IPS DF 4.7 (cell line): ENCODE measurements around the gene MACROH2A2.
A peak's percentile ranks its signal among the peaks of the same experiment; 100 is the strongest.
"Not testable (repeated sequence)": the region's sequence is repeated elsewhere in the genome, so short reads cannot be mapped to it uniquely, and the experiment has no call there.

ENCODE experiments used
- DNase-seq: peaks from one replicate; pipeline ENCODE4 v3.0.0-alpha.2; 2013; ENCODE audit warnings: low spot score; ENCODE audit errors: extremely low read depth

MACROH2A2 gene

DNA sequence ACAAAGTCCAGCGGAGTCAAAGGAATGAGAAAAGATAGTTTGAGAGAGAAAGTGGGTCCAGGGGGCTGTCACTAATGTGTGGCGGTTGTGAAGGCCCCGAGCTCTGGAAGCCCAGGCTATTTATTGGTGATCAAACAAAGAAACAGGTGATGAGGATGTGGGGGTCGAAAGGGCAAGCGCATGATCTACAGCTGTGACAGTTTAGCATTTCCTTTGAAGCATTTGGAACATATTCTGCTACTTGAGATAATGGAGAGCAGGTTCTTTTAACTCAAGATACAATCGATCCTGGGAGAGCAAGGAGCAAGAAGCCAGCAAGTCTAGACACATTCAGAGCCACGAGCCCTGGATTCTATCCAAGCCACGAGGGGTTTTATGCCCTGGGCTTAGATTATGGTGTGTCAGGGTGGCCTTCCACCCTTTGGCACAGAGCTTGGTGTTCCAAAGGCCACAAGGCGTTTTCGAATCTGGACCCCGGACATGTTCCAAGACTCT, 48.5 kb downstream of the MACROH2A2 start:
- not testable (repeated sequence) for DNase-seq

DNA sequence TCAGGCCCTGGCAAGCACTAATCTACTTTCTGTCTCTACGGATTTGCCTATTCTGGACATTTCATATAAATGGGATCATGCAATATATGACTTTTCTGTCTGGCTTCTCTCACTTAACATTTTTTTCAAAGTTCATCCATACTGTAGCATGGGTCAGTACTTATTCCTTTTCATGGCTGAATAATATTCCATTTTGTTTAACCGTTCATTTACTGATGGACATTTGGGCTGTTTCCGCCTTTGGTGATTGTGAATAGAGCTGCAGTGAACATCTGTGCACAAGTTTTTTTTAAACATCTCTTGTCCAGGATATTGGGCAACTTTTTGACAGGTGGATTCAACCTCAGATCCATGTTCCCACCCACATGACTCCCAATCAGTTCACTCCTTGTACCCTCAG, 49.0 kb downstream of the MACROH2A2 start:
- DNase-seq, result no peak

DNA sequence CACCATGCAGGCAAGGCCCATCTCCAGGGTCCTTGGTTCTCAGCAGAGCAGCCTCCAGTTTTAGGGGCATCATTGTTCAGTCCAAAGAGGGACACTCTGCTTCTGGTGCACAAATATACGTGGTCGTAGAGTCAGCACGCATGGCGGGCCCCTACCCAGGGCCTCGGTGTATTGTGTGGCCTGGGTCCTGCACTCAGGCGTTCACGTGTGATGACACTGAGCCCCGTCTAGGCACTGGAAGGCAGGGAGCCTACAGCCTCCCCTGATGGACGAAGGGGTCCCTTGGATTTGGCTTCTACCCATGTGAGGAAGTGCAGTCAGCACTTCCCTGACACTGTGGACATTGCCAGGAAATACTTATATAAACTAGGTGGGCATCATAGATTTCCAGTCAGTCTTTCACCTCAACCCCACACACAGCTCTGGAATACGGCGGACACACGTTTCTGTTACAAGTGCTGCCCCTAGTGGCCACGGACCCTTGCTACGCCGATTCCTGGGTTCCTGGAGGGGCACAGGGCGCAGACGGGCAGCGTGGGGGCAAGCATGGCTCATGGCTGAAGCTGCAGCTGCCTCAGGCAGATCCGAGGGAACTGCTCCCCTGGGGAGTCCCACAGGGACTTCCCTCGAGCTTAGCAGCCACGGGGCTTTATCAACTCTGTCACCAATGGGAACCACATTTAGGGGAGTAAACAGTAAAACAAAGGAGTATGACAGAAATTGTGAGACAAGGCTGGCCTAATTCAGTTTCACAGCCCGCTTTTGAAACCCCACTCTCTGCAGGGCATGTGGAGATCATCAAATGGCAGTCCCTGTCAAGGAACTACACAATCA, 54.5 kb downstream of the MACROH2A2 start:
- peak; percentile 46 for DNase-seq

DNA sequence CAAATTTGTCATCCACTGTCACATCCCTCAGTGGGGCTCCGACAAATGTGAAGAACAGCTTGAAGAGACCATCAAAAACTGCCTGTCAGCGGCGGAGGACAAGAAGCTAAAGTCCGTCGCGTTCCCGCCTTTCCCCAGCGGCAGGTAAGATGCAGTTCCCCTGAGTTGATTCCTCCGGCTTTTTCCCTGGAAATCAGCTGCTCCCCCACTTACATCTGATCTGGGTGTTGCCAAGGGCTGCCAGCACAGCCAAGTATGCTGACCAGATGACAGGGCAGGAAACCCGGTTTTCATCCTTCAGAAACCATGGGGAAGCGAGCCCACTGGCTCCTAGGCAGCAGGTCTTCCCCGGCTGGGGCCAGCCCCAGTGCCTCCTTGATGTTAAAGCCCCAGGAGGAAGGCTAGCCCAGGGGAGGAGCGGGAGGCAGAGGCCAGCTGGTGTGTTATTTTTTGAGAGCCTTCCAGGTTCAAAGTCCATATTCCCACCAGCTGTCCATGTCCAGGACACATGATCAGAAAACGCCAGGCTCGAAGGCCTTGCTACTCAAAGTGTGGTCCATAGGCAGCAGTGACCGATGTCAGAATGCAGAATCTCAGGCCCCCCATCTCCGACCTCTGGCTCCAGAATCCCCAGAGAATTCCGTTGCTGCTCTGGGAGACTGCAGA, 56.6 kb downstream of the MACROH2A2 start:
- DNase-seq, result no peak

DNA sequence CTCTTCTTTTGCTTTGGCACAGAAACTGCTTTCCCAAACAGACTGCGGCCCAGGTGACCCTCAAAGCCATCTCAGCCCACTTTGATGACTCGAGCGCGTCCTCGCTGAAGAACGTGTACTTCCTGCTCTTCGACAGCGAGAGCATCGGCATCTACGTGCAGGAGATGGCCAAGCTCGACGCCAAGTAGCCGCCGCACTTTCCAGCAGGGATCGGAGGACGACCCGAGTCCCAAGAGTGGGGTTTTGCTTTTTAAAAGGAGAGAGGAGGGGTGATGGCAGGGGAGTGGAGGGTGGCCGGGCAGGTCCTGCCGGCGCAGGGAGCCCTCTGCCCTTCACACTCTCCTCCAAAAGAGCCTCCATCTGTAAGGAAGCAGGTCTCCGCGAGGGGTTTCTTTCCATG, 58.9 kb downstream of the MACROH2A2 start:
- DNase-seq, result no peak

DNA sequence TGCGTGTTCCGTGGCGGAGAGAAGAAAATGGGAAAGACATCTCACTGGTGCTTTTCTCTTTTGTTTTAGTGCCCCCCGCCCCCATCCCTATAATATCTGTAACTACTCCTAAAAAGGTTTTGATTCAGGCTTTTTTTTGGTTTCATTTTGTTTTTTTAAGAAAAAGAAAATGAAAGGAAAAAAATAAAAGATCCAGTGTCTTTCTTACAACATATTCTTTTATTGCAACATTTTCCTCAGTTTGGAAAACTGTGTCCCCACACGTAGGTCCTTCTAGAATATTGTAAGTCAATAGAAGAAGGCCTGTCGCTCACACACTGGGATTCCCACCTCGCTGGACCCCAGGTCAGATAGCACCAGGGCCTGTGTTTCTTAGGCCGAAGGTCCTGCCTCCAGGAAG, 59.4 kb downstream of the MACROH2A2 start:
- no peak for DNase-seq

DNA sequence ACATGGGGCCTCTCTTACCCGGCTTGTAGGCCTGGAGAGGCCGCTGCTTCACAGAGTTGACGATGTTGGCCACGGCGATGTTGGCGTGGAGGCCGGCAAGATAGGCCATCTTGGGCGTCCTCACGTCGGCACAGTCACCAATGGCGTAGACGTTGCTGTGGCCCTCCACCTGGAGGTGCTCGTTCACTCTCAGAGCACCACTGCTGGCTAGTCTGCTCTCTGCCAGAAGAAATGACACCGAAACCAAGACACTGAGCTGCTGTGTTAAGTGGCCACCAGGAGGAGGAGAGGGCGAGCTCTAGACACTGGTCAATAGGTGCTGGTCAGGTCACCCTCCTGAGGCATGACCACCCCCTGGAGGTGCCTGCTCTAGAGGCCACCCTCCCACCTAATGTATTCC, 62.3 kb downstream of the MACROH2A2 start:
- no peak for DNase-seq

DNA sequence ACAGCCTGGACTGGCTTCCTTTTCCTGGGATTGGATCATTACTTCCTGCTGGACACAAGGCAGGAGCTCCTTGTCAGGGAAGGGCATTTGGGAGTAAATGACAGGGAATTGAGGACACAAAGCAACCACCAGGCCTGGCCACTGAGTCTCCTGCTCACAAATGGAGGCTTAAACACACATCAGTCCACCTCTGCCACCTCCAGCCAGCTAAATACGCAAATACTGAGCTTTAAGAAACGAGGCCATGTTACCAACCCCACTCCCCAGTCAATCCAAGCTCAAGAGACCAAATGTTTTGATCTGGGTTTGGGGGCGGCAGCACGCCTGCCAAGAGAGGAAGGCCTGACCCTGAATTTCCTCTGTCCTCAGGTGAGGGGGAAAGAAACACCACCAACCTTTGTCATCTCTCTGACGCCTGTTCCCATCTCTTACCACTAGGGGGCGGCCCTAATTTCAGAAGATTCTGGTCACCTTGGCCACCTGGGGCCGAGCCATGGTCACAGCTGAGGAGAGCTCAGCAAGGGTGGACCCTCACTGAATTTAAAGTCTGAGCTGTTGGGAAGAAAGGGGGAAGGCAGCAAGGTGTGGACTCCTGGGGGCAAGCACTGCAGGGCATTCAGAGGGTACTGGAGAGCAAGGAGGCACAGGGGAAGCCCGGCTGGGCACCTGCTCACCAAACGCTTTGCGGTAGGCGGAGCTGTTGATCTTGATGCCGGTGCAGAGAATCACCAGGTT, 63.5 kb downstream of the MACROH2A2 start:
- no peak for DNase-seq

DNA sequence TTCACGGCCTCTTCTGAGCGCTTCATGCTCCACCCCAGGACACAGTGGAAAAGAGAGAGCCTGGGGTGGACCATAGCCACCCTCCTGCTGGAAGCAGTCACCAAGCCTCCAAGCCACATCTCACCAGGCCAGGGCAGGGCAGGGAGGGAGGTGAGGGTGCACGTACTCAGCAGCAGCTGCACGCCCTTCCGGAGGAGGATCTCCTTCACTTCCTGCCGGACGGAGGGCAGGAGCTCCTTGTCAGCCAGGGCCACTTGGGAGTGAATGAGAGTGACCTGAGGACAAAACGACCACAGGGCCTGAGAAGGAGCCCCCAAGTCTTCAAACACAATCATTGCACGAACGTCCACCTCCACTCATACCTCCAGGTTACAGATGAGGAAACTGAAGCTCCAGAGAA, 65.0 kb downstream of the MACROH2A2 start:
- DNase-seq, result no peak

DNA sequence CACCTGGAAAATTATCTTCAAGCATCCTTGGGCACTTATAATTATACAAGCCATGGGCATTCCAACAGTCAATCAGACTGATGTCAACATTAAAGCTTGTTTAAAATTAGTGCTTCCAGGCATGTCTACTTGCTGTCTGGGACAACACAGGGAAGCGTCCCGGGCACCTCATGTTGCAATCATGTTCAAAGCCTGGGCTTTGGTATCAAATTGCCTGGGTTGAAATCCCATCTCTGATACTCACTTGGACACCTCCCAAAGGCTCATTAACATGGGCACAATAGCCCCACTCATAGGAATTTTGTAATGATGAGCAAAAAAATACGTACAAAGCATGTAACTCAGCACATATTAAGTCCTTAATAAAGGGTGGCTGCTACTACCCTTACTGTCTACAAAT, 65.5 kb downstream of the MACROH2A2 start:
- no peak for DNase-seq

DNA sequence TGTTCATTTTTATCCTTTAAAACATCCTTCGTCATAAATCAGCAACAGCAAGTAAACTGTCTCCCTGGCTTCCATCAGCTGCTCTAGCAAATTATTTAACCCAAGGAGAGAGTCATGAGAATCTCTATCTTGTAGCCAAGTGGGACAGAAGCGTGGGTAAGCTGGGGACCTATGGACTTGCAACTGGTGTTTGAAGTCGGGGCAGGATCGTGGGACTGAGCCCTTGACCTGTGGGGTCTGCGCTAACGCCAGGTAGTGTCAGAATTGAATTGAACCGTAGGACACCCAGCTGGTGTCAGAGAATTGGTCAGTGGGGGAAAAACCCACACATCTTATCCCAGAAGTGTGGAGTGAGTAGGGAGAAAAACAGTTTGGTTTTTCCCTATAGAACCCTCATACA, 66.6 kb downstream of the MACROH2A2 start:
- DNase-seq, result no peak

DNA sequence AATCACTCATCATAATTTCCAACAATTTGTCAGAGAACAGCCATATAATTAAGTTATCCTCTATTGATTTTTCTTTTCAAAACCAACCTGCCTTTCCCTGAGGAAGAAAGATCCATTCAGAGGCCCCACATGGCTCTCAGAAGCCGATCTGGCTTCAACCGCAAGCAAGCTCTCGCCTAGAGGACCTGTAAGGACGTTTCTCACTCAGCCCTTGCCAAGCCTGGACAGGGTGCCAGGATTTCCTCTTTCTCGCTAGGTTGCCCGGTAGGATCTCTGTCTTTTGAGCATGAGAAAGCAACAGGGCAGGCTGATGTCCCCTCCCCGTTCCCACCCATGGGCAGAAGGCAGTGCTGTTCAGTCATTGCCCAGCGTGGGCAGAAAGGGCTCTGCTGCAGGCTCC, 67.0 kb downstream of the MACROH2A2 start:
- no peak for DNase-seq

DNA sequence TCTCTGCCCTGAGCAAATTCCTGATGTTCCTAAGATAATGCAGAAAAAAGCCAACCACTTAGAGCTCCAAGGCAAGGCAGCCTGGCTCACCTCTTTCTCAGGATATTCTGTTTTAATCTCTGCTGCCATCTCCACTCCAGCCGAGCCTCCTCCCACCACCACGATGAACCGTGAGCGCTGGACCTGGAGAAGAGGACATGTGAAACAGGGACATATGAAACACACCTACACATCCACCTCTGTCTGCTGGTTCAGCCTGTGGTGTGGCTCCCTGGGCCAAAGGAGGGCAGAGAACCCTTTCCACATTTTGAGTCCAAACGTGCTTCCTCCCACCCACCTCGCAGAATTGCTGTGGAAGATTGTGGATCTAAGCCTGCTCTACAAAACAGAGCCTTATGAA, 67.8 kb downstream of the MACROH2A2 start:
- DNase-seq, result no peak

DNA sequence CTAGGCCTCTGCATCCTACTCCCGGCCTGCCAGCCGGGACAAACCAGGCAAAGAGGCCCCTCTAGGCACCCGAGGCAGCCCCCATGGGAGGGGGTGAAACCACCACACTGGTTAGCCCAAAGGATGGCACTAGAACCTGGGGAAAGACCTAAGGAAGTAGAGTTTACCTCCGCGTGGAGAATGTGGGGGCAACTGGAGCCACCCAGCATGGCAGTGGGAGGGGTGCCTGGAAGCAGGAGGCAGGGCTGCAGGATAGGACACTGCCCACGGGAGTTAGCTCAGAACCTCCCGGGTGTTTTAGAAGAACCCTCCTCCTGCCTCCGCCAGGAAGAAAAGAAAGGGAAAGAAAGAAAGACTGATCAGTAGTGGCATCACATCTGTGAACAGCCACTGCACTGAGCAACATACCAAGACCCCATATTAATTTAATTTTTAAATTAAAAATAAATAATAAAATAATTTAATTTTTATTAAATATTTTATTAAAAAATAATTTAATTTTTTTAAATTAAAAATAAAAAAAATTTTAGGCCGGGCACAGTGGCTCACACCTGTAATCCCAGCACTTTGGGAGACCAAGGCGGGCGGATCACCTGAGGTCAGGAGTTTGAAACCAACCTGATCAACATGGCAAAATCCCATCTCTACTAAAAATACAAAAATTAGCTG, 68.8 kb downstream of the MACROH2A2 start:
- DNase-seq, result no peak

DNA sequence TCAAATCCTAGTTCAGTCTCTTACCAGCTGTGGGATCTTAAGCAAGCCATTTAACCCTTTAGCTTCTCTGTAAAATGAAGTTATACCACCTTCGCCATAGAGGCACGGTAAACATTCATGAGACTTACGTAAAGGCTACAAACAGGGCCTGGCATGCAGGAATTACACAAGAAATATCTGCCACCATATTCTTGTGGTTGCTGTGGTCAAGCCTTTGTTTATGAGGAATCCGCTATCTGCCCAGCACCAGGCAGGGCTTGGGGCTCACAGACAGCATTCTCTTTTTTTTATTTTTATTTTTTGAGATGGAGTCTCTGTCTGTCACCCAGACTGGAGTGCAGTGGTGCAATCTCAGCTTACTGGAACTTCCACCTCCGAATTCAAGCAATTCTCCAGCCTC, 70.1 kb downstream of the MACROH2A2 start:
- DNase-seq, result no peak

DNA sequence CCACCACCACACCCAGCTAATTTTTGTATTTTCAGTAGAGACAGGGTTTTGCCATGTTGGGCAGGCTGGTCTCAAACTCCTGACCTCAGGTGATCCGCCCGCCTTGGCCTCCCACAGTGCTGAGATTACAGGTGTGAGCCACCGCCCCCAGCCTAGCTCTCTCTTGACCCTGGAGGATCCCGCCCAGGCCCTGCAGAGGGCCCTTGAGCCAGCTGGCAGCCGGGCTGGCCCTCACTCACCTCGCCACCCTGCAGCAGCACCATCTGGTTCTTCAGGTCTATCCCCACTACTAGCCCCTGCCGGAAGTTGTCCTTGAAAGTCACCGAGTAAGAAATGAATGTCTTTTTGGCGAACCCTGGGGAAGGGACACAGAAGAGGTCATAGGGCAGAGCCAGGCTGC, 70.5 kb downstream of the MACROH2A2 start:
- DNase-seq, result not testable (repeated sequence)

DNA sequence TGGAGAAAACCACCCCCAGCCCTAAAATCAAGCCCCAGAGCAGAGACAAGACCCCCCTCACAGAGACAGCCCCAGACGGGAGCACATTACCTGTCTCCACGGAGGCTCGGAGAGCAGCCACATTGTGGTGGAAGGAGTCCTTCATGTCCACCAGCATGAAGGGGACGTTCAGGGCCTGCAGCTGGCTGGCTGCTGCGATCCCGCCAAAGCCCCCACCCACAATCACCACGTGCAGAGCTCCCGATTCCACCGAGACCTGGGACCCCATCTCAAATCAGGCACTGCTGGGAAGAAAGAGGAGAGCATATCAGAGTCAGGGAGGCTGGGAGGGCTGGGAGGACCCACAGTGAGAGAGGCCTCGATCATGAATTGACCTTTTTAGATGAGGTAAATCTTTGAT, 71.2 kb downstream of the MACROH2A2 start:
- no peak for DNase-seq

DNA sequence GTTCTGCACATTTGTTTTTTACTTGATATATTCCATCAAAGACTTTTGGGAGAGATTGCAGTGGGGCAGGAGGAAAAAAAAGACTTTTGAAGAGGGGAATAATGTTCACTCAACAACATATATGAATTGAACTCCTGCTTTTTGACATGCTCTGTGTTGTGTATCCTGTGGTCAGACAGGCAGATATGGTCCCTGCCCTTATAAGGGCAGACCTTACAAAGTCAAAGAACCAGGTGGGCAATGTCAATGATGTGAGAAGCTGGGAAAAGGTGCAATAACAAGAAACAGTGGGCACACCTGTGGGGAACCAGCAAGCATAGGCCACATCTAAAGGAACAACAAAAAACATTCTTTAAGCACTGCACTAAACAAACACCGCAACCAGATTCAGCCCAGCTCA, 71.8 kb downstream of the MACROH2A2 start:
- no peak for DNase-seq

DNA sequence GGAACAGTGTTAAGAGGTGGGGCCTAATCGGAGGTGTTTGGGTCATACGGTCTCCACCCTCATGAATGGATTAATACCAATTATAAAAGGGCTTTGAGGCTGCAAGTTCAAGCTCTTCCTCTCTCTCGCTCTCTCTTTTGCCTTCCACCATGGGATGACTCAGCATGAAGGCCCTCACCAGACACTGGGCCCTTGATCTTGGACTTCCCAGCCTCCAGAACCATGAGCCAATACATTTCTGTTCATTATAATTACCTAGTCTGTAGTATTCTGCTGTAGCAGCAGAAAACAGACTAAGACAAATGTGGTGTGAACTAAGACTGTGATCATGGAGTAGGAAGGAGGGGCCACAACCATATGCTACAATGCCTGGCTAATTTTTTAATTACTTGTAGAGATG, 72.3 kb downstream of the MACROH2A2 start:
- DNase-seq, result no peak

DNA sequence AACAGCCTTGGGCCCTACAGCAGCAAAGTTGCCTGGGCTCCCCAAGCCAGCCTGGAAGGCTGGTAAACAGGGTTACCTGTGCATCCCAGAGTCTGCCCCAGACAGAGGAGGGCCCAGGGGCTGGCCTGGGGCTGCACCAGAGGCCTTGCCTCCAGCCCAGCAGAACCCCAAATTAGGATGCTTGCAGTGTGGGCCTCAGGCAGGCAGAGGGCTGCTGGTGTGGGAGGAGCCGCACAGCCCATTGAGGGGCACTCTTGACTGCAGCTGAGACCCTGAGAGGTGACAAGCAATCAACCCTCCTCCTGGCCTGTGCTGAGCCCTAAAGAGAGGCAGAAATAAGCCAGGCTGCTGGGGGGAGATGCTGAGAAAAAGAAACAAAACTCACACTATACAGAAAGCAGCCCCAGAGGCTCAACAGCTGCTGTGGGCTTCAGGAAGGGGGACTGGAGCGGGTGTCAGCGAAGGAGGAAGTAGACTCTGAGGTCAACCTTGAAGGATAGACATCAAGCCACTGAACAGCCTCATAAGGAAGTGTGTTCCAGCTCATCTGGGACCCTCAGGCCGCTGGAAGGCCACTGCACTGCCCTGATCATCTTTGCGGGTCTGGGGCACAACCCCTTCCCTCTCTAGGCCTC, 73.4 kb downstream of the MACROH2A2 start:
- no peak for DNase-seq
